Fibroblast of upper back skin (primary cell): ENCODE measurements around the gene EN1.
A peak's percentile ranks its signal among the peaks of the same experiment; 100 is the strongest.

ENCODE experiments used
- DNase-seq: peaks from one replicate; pipeline ENCODE4 v3.0.0-alpha.2; 2013

The EN1 gene

GRCh38 chr2:118842661-118843482, 4.6 kb downstream of the EN1 start:
- no peak for DNase-seq

DNA sequence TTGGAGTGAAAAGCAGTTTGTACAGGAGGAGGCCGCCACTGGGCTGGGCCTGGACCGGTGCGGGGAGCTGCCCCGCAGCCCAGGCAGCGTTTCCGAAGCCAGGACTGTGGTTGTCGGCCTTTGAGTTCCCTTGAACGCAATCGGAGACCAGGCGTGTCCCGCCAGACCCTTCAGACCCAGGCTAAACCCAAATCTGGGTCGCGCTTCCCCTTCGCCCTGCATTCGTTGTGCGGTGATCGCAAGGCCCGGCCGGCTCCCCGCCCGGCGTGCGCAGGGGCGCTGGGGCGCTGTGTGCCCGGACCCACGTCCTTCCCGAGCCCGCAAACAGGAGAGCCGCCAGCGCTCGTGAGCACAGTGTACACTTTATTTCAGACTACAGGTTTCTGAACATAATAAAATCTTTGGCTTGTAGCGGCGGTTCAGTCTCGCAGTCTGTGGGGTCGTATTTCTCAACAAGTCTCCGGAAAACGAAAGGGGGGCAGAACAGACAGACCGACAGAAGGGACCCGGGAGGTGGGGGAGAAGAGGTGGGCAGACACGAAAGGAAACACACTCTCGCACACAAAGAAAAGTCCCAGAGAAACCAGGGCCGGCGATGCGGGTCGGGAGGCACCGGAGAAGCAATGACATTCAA, 5.5 kb downstream of the EN1 start:
- no peak for DNase-seq

DNA sequence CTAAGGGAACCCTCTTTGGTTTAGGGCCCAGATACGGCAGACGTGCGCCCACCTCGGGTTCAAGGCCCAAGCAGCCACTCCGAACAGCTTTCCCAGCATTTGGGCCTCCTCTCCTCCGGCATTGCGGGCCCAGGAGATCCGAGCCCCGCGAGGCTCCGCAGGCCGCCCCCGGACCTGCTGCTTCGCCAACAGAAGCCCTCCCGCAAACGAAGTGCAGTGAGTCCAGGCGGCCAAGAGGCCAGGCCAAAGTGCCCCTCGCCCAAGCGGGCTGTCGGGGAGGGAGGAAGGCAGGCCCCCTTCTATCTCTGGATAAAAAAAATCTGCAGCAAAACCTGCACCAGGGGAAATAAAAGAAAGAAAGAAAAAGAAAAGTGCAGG, 6.0 kb downstream of the EN1 start:
- no peak for DNase-seq

DNA sequence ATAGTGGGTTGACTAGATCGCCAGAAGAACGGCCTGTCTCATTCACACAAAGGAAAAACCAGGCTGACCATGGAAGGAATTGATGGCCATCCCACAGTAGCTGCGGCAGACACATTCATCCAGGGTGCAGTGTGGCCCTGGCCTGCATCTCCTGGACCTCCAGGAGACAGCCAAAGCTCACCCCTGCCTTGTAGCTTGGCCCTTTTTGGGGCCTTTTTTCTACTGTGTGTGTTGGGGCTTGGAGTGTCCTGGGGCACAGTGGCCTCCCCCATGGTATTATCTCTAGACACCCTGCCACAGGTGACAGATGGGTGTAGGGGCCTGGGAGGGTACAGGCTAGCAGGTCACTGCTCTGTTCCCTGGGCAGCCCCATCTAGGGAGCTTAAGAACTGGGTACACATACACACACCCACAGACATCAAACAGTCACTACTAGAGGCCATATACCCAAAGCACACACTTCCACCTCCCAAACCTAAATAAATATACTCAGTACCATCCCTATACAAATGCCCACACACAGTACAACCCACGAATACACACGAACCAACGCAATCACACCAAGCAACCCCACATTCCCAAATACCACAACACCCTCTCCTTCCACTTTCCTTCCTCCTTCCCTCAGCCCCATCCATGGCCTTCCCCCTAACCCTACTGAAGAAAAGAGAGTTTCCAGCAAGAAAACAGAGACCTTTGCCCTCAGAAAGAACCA, 8.6 kb downstream of the EN1 start:
- no peak for DNase-seq

- no peak for DNase-seq
These were observed 9.8 kb downstream of the EN1 start for GRCh38 chr2:118837621-118838020.

GRCh38 chr2:118837067-118837466, 10.4 kb downstream of the EN1 start:
- no peak for DNase-seq

DNA sequence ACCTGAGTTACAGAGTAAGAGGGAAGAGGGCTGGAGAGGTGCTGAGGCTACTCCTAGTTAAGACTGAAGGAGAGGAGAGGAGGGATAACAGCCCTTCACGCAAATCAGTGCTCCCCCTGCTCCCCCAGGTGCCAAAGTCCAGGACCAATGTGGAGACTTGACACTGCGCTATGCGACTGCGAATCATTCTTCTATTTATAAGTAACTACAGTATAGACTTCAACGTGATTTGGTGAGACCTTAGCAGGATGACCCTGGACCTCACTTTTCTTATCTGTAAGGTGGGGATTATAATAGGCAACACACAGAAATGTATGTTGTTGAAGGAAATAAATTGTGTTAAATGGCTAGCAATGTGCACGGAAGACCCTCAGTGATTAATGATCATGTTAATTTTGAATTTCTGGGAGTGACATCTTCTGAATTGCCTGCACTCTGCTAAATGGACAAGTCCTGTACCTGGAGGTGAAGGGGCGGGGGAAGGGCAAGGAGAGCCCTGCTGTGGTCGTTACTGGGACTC, 11.0 kb downstream of the EN1 start:
- no peak for DNase-seq

GRCh38 chr2:118835746-118836410, 11.6 kb downstream of the EN1 start:
- no peak for DNase-seq

DNA sequence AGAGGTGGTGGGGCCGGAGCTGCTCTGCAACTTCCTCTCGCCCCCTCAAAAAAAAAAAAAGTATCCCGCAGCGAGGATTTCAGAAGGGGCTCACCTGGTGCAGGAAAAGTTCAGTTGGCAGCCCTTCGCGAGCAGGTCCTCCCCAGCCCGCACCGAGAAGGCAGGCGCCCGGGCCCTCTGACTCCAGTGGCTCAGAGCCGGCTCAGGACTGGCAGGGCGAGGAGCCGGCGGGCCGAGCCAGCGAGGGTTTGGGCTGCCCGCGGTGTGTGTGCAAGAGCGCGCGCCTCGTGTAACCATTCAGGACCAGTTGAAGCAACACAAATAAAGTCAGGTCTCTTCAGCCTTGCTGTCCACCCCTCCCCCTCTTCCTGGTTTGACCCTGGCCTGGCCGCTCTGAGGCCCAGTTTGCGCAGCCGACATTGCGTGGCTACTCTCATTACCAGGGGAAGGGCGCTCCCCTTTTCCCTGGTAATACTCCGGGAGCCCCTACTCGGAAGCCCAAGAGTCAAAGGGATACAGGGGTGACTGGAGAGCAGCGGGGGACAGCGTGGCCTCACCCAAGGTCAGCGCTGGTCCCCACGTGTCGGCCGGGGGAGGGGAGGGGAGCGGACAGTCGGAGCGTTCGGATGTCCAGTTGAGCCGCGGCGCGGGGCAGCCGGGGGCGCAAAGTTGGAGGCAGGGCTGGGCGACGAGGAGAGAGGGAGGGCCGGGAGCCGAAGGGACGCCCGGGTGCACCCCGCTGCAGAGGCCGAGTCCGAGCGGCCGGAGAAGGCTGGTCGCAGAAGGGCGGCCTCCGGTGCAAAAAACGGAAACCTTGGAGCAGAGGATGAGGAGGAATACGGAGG, 12.3 kb downstream of the EN1 start:
- no peak for DNase-seq

DNA sequence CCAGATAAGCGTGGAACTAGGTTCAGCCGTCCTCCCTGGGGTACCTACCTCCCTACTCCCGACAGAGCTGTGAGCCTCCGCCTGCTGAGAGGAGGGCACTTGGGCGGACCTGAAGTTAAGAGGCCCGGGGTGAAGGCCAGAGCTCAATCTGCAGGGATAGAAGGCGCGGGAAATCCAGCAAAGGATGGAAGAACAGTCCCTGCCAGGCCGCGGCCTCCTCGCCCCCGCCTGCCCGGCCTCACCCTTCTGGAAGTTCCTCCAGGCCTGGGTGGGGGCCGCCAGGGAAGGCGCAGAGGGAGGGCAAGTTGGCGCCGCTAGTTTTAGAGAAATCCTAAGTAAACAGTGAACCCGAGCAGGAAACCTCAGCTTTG, 13.0 kb downstream of the EN1 start:
- no peak for DNase-seq

- DNase-seq: no peak
These were observed 13.6 kb downstream of the EN1 start for GRCh38 chr2:118833716-118834439.

GRCh38 chr2:118832791-118833715, 14.4 kb downstream of the EN1 start:
- DNase-seq: no peak

- no peak for DNase-seq
These were observed 15.2 kb downstream of the EN1 start for GRCh38 chr2:118832071-118832790.

DNA sequence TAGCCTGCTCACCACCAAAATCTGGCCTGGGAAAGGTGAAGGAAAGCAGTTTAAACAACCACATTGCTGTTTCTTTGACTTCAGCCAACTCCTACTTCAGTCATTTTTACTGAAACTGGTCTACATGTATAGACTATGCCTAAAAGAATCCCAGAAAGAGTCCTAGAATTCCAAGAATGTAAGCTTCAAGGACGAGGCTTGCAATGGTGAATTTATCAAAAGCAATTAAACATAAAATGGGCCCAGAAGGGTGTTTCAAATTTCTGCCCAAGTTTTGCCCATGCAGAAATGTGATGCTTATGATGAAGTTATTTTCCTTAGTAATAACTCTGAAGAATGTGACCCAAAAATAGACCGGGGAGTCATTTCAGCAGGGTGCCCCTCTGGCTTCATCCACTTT, 16.6 kb downstream of the EN1 start:
- peak; percentile 68 for DNase-seq

DNA sequence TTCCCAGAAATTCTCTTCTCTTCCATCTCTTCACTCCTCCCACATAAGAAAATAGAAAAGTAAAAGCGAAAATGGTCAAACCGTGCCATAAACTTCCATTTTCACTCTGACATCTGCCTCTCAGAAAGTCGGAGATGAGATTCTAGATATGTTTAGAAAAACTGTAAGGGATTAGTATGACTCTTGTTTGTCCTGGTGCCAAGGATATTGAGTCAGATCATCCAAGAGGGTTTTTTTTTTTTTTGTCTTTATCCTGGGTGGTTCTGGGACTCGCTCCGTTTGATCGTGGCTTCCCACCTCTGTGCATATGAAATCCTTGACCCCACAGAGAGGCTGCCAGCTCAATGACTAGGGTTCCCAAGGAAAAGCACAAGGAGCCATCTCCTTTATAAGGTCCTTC, 17.3 kb downstream of the EN1 start:
- DNase-seq: peak; percentile 83

DNA sequence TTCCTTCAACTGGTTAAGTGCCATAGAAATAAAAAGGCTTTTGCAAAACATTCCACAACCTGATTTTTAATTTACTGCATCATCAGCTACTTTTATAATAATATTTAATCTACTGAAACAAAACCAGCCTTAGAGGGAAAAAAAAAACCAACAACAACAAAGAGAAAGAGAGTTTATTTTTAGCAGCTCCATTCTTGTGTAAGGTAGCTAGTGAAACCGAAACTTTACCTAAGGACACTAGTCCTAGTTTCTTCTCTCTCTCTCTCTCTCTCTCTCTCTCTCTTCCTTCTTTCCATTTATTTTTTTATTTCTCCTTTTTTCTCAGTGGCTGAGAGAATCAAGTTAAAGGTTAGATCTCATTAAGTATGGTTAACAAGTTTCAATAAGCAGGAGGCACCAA, 21.4 kb downstream of the EN1 start:
- DNase-seq: no peak

GRCh38 chr2:118823633-118824032, 23.8 kb downstream of the EN1 start:
- no peak for DNase-seq

GRCh38 chr2:118822572-118822971, 24.9 kb downstream of the EN1 start:
- DNase-seq: no peak

- no peak for DNase-seq
These were observed 25.4 kb downstream of the EN1 start for GRCh38 chr2:118822015-118822414.

DNA sequence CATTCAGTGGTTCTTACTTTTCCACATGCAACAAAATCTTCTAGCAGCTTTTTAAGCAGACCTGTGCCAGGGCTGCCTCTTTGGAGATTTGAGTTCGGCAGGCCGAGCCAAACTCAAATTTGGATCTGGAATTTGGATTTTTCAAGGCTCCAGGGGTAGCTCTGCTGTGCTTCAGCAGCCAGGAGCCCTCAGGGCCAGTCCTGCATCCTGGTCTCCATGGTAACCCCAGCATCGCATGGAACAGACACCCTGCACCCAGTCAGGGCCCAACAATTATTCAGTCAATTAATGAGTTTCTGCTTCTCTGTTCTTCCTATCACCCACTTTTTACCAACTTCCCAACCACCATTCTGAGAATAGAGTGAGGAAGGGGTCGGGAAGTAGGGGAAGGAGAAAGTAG, 30.0 kb downstream of the EN1 start:
- DNase-seq: no peak
